NCI-H446 treated with DMSO at 0.1 percent for 48 hours (cell line): ENCODE measurements around the gene TCF25.
"Not testable (repeated sequence)": the region's sequence is repeated elsewhere in the genome, so short reads cannot be mapped to it uniquely, and the experiment has no call there.

Source experiments
- DNase-seq: peaks from one replicate; lab custom pipeline; 2025; lab: John Stamatoyannopoulos, UW

The TCF25 gene

GRCh38 chr16:89873109-89873971 is at the start of gene TCF25:
TCF25 (plus strand) TSS chr16:89873592; CDS start chr16:89873668, 76 bp downstream.
- peak; percentile 38 for DNase-seq

- not testable (repeated sequence) for DNase-seq
Measured at GRCh38 chr16:89823824-89824148, 49.6 kb upstream of the TCF25 start.

GRCh38 chr16:89826531-89827382 is 46.6 kb upstream of the TCF25 start:
- DNase-seq: no peak

- no peak for DNase-seq
Measured at GRCh38 chr16:89827383-89828198, 45.8 kb upstream of the TCF25 start.

GRCh38 chr16:89828199-89828869 is 45.1 kb upstream of the TCF25 start, which contains the start of gene SPIRE2:
SPIRE2 (plus strand) TSS chr16:89828475; CDS start chr16:89828551, 76 bp downstream.
- no peak for DNase-seq

- no peak for DNase-seq
Measured at GRCh38 chr16:89828870-89829629, 44.3 kb upstream of the TCF25 start.

- no peak for DNase-seq
Measured at GRCh38 chr16:89829630-89830437, 43.6 kb upstream of the TCF25 start.

GRCh38 chr16:89831810-89832328 is 41.5 kb upstream of the TCF25 start:
- no peak for DNase-seq

- DNase-seq: not testable (repeated sequence)
Measured at GRCh38 chr16:89833664-89834363, 39.6 kb upstream of the TCF25 start.

GRCh38 chr16:89834813-89835363 is 38.5 kb upstream of the TCF25 start:
- not testable (repeated sequence) for DNase-seq

- DNase-seq: not testable (repeated sequence)
Measured at GRCh38 chr16:89836484-89836883, 36.9 kb upstream of the TCF25 start.

- DNase-seq: no peak
Measured at GRCh38 chr16:89837014-89837546, 36.3 kb upstream of the TCF25 start.

GRCh38 chr16:89841275-89841674 is 32.1 kb upstream of the TCF25 start:
- DNase-seq: no peak

GRCh38 chr16:89842471-89843408 is 30.7 kb upstream of the TCF25 start:
- DNase-seq: no peak

GRCh38 chr16:89843409-89844350 is 29.7 kb upstream of the TCF25 start:
- no peak for DNase-seq

- DNase-seq: no peak
Measured at GRCh38 chr16:89844739-89845339, 28.6 kb upstream of the TCF25 start.
